Fibroblast of pulmonary artery (primary cell): ENCODE results near the gene NEURL1.

Source experiments
- DNase-seq: peaks from one replicate; pipeline ENCODE4 v3.0.0-alpha.2; 2010; ENCODE audit warnings: low read depth
- H3K4me3 ChIP-seq: replicated peaks from 2 replicates; pipeline ENCODE4 v1.5.1; 2011; ENCODE audit warnings: low read depth, mild to moderate bottlenecking, control low read depth, low read length, moderate library complexity
- CTCF ChIP-seq: IDR thresholded peaks from 2 replicates; pipeline ENCODE4 v1.5.1; 2011; ENCODE audit warnings: mild to moderate bottlenecking, control low read depth, low read length, inconsistent platforms; ENCODE audit errors: missing control alignments

Gene NEURL1

GRCh38 chr10:103578782-103579382 is 85.4 kb downstream of the NEURL1 start:
- TF ChIP-seq CTCF: no peak
- no peak overlapping the region for H3K4me3 ChIP-seq
- no peak for DNase-seq

GRCh38 chr10:103580011-103580410 is 86.5 kb downstream of the NEURL1 start:
- no peak overlapping the region for H3K4me3 ChIP-seq
- no peak for TF ChIP-seq CTCF
- no peak for DNase-seq

- no peak for DNase-seq
- H3K4me3 ChIP-seq: no peak overlapping the region
- TF ChIP-seq CTCF: no peak
These were observed 86.9 kb downstream of the NEURL1 start for GRCh38 chr10:103580430-103580829.

- no peak for TF ChIP-seq CTCF
- H3K4me3 ChIP-seq: no peak overlapping the region
- no peak for DNase-seq
These were observed 88.0 kb downstream of the NEURL1 start for GRCh38 chr10:103581499-103581898.

- no peak overlapping the region for H3K4me3 ChIP-seq
- no peak for DNase-seq
- TF ChIP-seq CTCF: no peak
These were observed 89.0 kb downstream of the NEURL1 start for GRCh38 chr10:103582331-103583123.

- DNase-seq: no peak
- H3K4me3 ChIP-seq: no peak overlapping the region
- TF ChIP-seq CTCF: no peak
These were observed 90.3 kb downstream of the NEURL1 start for GRCh38 chr10:103583871-103584215.
